Left lobe of liver (tissue), 2 donors: Measurements from ENCODE around the gene ABCC3. TPM values are rescaled to one million over a fixed set of nuclear protein-coding genes. Genes with fewer than 3 reads are reported as not detected.
A peak's percentile ranks its signal among the peaks of the same experiment; 100 is the strongest.
"Not testable (repeated sequence)": the region's sequence is repeated elsewhere in the genome, so short reads cannot be mapped to it uniquely, and the experiment has no call there.

Experiments used
- ATAC-seq: fragments of 200-7000 bp; cut with Tn5 transposase; one replicate; pipeline ENCODE4 v1.9.1; 2020; ENCODE audit warnings: mild to moderate bottlenecking, moderate library complexity
- DNase-seq: peaks from one replicate; pipeline ENCODE4 v3.0.0-alpha.2; 2020; ENCODE audit warnings: low spot score
- total RNA-seq: library from RNA; stranded (reverse); gene quantifications from one replicate; pipeline ENCODE4 v1.2.1, GENCODE V29; 2021
- donor health status: DM: no; HTN: no; CAD: no; lungs with moderate emphysema.
- donor health status: DM: no; HTN: yes; CAD: no.

Gene ABCC3
- total RNA-seq, 1 donor from 2014 or later = 326 TPM

- DNase-seq = no peak
- ATAC-seq = no peak
Measured at GRCh38 chr17:50665838-50666237, 31.2 kb downstream of the ABCC3 start.

- ATAC-seq = no peak
- DNase-seq = no peak
Measured at GRCh38 chr17:50666316-50666715, 31.6 kb downstream of the ABCC3 start.

GRCh38 chr17:50667259-50668024 is 32.8 kb downstream of the ABCC3 start:
- DNase-seq (no peak), ATAC-seq (peak; percentile 12)

- DNase-seq (no peak), ATAC-seq (no peak)
Measured at GRCh38 chr17:50668025-50668837, 33.5 kb downstream of the ABCC3 start.

- DNase-seq (no peak), ATAC-seq (no peak)
Measured at GRCh38 chr17:50668838-50669581, 34.3 kb downstream of the ABCC3 start.

- ATAC-seq = no peak
Measured at GRCh38 chr17:50672071-50672470, 37.4 kb downstream of the ABCC3 start.

GRCh38 chr17:50672831-50673551 is 38.3 kb downstream of the ABCC3 start:
- peak; percentile 13 for ATAC-seq
- no peak for DNase-seq

More at GRCh38 chr17:50672071-50672470, 37.4 kb downstream of the ABCC3 start:
- DNase-seq = no peak

- DNase-seq (no peak), ATAC-seq (peak; percentile 16)
Measured at GRCh38 chr17:50675190-50675589, 40.5 kb downstream of the ABCC3 start.

GRCh38 chr17:50675627-50676026 is 40.9 kb downstream of the ABCC3 start:
- DNase-seq (peak; percentile 93), ATAC-seq (peak; percentile 83)

- ATAC-seq (no peak), DNase-seq (peak; percentile 54)
Measured at GRCh38 chr17:50676065-50676975, 41.6 kb downstream of the ABCC3 start.

GRCh38 chr17:50677851-50678375 is 43.2 kb downstream of the ABCC3 start:
- ATAC-seq (no peak), DNase-seq (no peak)

GRCh38 chr17:50679008-50679544 is 44.4 kb downstream of the ABCC3 start:
- peak; percentile 54 for DNase-seq
- ATAC-seq = peak; percentile 28

GRCh38 chr17:50680126-50680525 is 45.4 kb downstream of the ABCC3 start:
- ATAC-seq (no peak), DNase-seq (no peak)

- not testable (repeated sequence) for DNase-seq, ATAC-seq
Measured at GRCh38 chr17:50680543-50681262, 46.0 kb downstream of the ABCC3 start.

- ATAC-seq (no peak), DNase-seq (no peak)
Measured at GRCh38 chr17:50681263-50682200, 46.9 kb downstream of the ABCC3 start.

- no peak for ATAC-seq
- no peak for DNase-seq
Measured at GRCh38 chr17:50682441-50682840, 47.8 kb downstream of the ABCC3 start.

- ATAC-seq = no peak
- DNase-seq = no peak
Measured at GRCh38 chr17:50682938-50683337, 48.3 kb downstream of the ABCC3 start.
